IPS-NIHi7 (cell line): ENCODE measurements around the gene OR1E2.
A peak's percentile ranks its signal among the peaks of the same experiment; 100 is the strongest.
"Not testable (repeated sequence)": the region's sequence is repeated elsewhere in the genome, so short reads cannot be mapped to it uniquely, and the experiment has no call there.

ENCODE experiments used
- DNase-seq: peaks from one replicate; pipeline ENCODE4 v3.0.0; 2012; ENCODE audit warnings: mixed read lengths; ENCODE audit errors: extremely low spot score

OR1E2 gene

GRCh38 chr17:3433741-3434140 is at the start of gene OR1E2:
Gene OR1E2, minus strand, starts transcription at chr17:3433841. Its CDS starts 0 bp downstream, at chr17:3433841.
- no peak for DNase-seq

GRCh38 chr17:3482852-3483251 is 49.2 kb upstream of the OR1E2 start:
- DNase-seq = peak; percentile 31

- DNase-seq = no peak
These were observed 46.3 kb upstream of the OR1E2 start for GRCh38 chr17:3479988-3480387.

- no peak for DNase-seq
These were observed 42.4 kb upstream of the OR1E2 start, which contains the start of gene ASPA for GRCh38 chr17:3475812-3476610. Gene ASPA, plus strand, starts transcription at chr17:3475997. Its CDS starts 163 bp downstream, at chr17:3476160.

- DNase-seq = no peak
These were observed 41.6 kb upstream of the OR1E2 start for GRCh38 chr17:3475251-3475685.

- DNase-seq = no peak
These were observed 40.6 kb upstream of the OR1E2 start for GRCh38 chr17:3474212-3474611.

GRCh38 chr17:3472137-3472536 is 38.5 kb upstream of the OR1E2 start:
- no peak for DNase-seq

GRCh38 chr17:3471599-3471998 is 38.0 kb upstream of the OR1E2 start, which contains the start of gene SPATA22:
Gene SPATA22, minus strand, starts transcription at chr17:3471819. Its CDS starts 2,494 bp downstream, at chr17:3469325.
- DNase-seq = no peak

- no peak for DNase-seq
These were observed 35.9 kb upstream of the OR1E2 start for GRCh38 chr17:3469529-3469928.

GRCh38 chr17:3466355-3466754 is 32.7 kb upstream of the OR1E2 start:
- not testable (repeated sequence) for DNase-seq

- DNase-seq = no peak
These were observed 14.5 kb upstream of the OR1E2 start for GRCh38 chr17:3448059-3448665.

- peak; percentile 75 for DNase-seq
These were observed 14.0 kb upstream of the OR1E2 start for GRCh38 chr17:3447625-3448024.

- DNase-seq = no peak
These were observed 6.8 kb upstream of the OR1E2 start for GRCh38 chr17:3440451-3440850.

- no peak for DNase-seq
These were observed 4.7 kb upstream of the OR1E2 start for GRCh38 chr17:3438368-3438767.

- DNase-seq = peak; percentile 36
These were observed 426 bp downstream of the OR1E2 start for GRCh38 chr17:3433215-3433614.

- no peak for DNase-seq
These were observed 15.4 kb downstream of the OR1E2 start for GRCh38 chr17:3418222-3418621.

GRCh38 chr17:3415610-3416009 is 18.0 kb downstream of the OR1E2 start:
- no peak for DNase-seq

- DNase-seq = not testable (repeated sequence)
These were observed 21.4 kb downstream of the OR1E2 start for GRCh38 chr17:3412216-3412615.

GRCh38 chr17:3411070-3411469 is 22.6 kb downstream of the OR1E2 start, which contains the start of gene OR3A3:
Gene OR3A3, plus strand, starts transcription at chr17:3411370.
- DNase-seq = no peak

- DNase-seq = not testable (repeated sequence)
These were observed 29.8 kb downstream of the OR1E2 start for GRCh38 chr17:3403856-3404255.

GRCh38 chr17:3401786-3402185 is 31.9 kb downstream of the OR1E2 start:
- DNase-seq = no peak

GRCh38 chr17:3400055-3400454 is 33.6 kb downstream of the OR1E2 start:
- no peak for DNase-seq

- no peak for DNase-seq
These were observed 35.3 kb downstream of the OR1E2 start, which contains the start of gene OR1E1 for GRCh38 chr17:3398310-3398709. Gene OR1E1, minus strand, starts transcription at chr17:3398410. Its CDS starts 0 bp downstream, at chr17:3398410.
